Measurements from ENCODE around the gene EIF3A.

- TF ChIP-seq JUND (IDR thresholded peaks at IDR 0.05; ENCODE audit: low read length) (no peak), EZH2 (IDR thresholded peaks at IDR 0.05; ENCODE audit: low read depth, low read length, severe bottlenecking) (no peak), SIN3A (conservative IDR thresholded peaks at IDR 0.05 in 1 of 2, IDR thresholded peaks at IDR 0.05 in 1 of 2; ENCODE audit: low read depth in 1 of 2, low read length in 2 of 2) (no peak), POLR2A (IDR thresholded peaks at IDR 0.05; ENCODE audit: control extremely low read depth in 1 of 2, low read depth in 2 of 2, low read length in 2 of 2) (no peak), CREB1 (IDR thresholded peaks at IDR 0.05) (no peak), CTCF (IDR thresholded peaks at IDR 0.05; ENCODE audit: control extremely low read depth in 1 of 3, insufficient read depth in 1 of 3, low read depth in 1 of 3, low read length in 3 of 3) (no peak), TCF12 (IDR thresholded peaks at IDR 0.05; ENCODE audit: low read depth, low read length) (no peak), MAFK (IDR thresholded peaks at IDR 0.05; ENCODE audit: low read depth, low read length) (no peak), SP1 (IDR thresholded peaks at IDR 0.05; ENCODE audit: low read depth, low read length) (no peak)
These were observed 76.9 kb downstream of the EIF3A start for GRCh38 chr10:119003572-119004289.
